Body of pancreas (tissue), 4 donors: ENCODE measurements around the gene ARID5B.

Experiments
- CTCF ChIP-seq, 7 experiments: fragments of 450-650 bp in 4 of 7; fragments of 200-600 bp in 3 of 7; sonication (generic) in 3 of 7; IDR thresholded peaks; one replicate each; pipeline ENCODE4 v1.5.1; 2016 to 2019; ENCODE audit warnings: antibody characterized with exemption in 7 of 7
- POLR2A ChIP-seq, 3 donors: fragments of 450-650 bp; IDR thresholded peaks; one replicate each; pipeline ENCODE4 v1.6.1; 2016; ENCODE audit warnings: antibody characterized with exemption in 3 of 3, mild to moderate bottlenecking in 2 of 3

DNA sequence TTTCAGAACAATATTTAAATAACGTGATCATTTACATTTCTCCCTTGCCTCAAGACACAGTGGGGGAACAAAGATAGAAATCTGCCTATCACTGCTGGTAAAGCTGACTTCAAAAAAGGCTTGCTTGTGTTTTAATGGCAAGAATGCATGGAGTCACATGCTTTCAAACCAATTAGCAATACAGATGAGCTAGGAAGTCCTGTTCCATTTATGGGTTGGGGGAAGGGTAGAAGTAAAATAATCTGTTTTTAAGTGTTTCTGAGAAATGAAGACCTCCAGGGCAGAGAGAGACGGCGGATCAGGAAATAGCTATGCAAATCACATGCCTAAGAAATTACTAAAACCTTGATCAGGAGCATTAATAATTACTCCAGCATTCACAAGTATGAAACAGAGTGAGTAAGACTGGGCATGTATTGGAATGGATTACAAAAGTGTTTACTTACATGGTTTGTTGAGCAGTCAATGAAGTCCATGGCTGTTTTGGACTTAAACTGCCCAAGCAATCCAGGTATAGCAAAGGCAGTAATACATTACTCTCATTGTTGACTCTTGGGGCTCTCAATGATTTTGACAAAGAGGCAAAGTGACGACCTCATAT lies 142.0 kb downstream of the ARID5B start:
- TF ChIP-seq POLR2A (IDR thresholded peaks at IDR 0.05) (no peak), CTCF (IDR thresholded peaks at IDR 0.05) (no peak)
